ENCODE data around the gene ENPP4.
"Not testable (repeated sequence)": the region's sequence is repeated elsewhere in the genome, so short reads cannot be mapped to it uniquely, and the experiment has no call there.

ENPP4 gene

DNA sequence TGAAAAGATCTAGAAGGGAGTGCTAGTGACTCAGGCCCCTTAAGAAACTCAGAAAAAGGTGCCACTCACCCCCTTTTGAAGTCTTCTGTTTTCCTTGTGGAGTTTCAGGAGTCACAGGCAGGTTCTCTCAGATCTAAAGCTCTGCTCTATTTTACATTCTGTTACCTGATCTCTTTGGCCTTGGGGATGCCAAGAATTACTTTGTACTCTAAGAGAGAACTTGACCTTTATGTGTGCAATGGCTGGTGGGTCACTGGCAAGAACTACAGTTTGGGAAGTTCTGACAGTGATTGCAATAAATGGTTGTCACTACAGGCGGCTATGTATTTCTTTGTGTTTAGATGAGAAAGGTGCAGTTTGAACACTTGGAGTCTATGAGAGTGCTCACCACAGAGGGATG, 24.2 kb upstream of the ENPP4 start:
- TF ChIP-seq, protein P1, sequence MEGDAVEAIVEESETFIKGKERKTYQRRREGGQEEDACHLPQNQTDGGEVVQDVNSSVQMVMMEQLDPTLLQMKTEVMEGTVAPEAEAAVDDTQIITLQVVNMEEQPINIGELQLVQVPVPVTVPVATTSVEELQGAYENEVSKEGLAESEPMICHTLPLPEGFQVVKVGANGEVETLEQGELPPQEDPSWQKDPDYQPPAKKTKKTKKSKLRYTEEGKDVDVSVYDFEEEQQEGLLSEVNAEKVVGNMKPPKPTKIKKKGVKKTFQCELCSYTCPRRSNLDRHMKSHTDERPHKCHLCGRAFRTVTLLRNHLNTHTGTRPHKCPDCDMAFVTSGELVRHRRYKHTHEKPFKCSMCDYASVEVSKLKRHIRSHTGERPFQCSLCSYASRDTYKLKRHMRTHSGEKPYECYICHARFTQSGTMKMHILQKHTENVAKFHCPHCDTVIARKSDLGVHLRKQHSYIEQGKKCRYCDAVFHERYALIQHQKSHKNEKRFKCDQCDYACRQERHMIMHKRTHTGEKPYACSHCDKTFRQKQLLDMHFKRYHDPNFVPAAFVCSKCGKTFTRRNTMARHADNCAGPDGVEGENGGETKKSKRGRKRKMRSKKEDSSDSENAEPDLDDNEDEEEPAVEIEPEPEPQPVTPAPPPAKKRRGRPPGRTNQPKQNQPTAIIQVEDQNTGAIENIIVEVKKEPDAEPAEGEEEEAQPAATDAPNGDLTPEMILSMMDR (IDR thresholded peaks at IDR 0.05; ENCODE audit: extremely low read depth, insufficient read depth, missing control alignments) = no peak
- in situ Hi-C loops (cut with MboI; ENCODE audit: low pct_unique_long_range_greater_than_20kb, low sequenced_read_pairs, unreplicated experiment) = no loop called here

DNA sequence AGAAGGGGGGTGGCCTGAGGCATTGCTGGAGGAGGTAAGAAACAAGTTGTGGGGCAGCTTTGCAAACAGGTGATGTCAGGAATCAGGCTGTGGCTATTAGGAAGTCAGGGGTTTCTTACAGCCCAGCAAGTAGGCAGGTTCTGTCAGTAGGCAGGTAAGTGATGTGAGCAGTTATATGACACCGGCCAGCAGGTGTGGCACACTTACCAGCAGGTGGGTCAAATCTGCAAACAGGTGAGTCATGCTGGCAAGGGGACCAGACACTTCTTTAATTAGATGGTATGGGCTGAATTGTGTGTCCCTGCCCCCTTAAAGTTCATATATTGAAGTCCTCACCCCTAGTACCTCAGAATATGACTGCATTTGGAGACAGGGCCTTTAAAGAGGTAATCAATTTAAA, 16.4 kb upstream of the ENPP4 start:
- TF ChIP-seq, protein P1 (IDR thresholded peaks at IDR 0.05; ENCODE audit: extremely low read depth, insufficient read depth, missing control alignments) = no peak
- DNase-seq (ENCODE audit: low spot score) = no peak
- in situ Hi-C loops (cut with MboI; ENCODE audit: low pct_unique_long_range_greater_than_20kb, low sequenced_read_pairs, unreplicated experiment) = no loop called here

More for the DNA sequence above, 24.2 kb upstream of the ENPP4 start:
- DNase-seq (ENCODE audit: low spot score) = no peak

DNA sequence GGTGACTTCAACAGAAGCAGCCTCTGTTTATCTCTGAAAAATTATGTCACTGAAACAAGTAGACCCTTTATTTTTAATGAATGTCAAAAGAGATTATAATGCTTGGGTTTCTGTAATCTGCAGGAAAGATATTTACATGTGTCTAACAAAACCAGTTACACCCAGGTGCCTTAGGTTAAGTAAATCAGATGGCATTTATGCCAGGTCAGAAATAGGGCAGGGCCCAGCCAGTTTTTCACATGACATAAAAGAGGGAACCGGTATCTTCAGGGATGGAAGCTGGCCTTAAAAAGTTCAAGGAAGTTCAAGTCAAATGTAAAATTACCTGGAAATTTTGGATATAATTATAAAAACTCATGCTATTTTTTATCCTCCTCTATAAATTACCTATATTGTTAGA, 14.2 kb upstream of the ENPP4 start:
- in situ Hi-C loops (cut with MboI; ENCODE audit: low pct_unique_long_range_greater_than_20kb, low sequenced_read_pairs, unreplicated experiment) = no loop called here
- TF ChIP-seq, protein P1 (IDR thresholded peaks at IDR 0.05; ENCODE audit: extremely low read depth, insufficient read depth, missing control alignments) = no peak
- DNase-seq (ENCODE audit: low spot score) = no peak

DNA sequence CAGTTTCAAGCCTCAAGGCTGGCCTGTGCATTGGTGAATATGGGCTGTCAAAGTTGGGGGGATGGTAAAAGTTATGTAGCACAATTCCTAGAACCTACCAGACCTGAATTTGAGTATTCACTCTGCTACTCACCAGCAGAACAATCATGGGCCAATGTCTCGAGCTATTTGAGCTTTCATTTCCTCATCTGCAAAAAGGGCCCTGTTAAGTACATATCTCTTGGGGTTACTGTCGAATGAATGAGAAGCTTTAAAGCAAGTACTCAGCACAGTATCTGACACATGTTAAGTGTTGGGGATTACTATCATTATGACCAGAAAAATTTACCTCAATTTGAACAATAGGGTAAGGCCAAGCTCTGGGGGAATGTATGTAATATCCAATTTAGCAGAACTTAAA, 13.5 kb upstream of the ENPP4 start:
- in situ Hi-C loops (cut with MboI; ENCODE audit: low pct_unique_long_range_greater_than_20kb, low sequenced_read_pairs, unreplicated experiment) = no loop called here
- TF ChIP-seq, protein P1 (IDR thresholded peaks at IDR 0.05; ENCODE audit: extremely low read depth, insufficient read depth, missing control alignments) = no peak
- no peak for DNase-seq (ENCODE audit: low spot score)

DNA sequence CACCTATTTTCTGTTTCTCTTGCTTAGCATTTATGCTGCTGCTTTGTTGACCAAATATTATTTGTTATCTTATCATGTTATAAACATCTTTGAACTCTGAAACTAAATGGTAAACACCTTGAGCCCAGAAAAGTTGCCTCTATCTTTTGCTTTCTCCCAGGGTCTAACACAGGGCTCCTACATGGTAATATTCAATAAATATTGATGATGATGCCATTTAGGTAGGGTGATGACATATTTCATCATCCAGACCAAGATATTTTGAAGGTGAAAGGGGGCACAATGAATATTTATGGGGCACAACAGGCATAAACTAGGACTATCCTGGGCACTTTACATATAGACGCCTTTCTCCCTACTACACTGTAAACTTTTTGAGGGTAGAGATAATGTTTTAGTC, 11.6 kb upstream of the ENPP4 start:
- in situ Hi-C loops (cut with MboI; ENCODE audit: low pct_unique_long_range_greater_than_20kb, low sequenced_read_pairs, unreplicated experiment) = no loop called here
- TF ChIP-seq, protein P1 (IDR thresholded peaks at IDR 0.05; ENCODE audit: extremely low read depth, insufficient read depth, missing control alignments) = no peak
- no peak for DNase-seq (ENCODE audit: low spot score)

DNA sequence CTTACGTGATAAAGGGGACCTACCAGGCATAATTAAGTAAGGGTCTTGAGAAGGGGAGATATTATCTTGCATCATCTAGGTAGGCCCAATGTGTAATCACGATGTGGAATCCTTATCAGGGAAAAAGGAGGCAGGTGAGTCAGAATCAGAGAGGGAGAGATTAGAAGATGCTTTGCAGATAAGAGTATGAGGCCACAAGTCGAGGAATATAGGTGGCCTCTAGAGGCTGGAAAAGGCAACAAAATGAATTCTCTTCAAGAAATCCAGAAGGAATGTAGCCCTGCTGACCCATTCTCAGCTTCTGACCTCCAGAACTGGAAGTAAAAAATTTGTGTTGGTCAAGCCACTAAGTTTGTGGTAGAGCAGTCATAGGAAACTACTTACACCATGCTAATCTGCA, 11.0 kb upstream of the ENPP4 start:
- TF ChIP-seq, protein P1 (IDR thresholded peaks at IDR 0.05; ENCODE audit: extremely low read depth, insufficient read depth, missing control alignments) = no peak
- in situ Hi-C loops (cut with MboI; ENCODE audit: low pct_unique_long_range_greater_than_20kb, low sequenced_read_pairs, unreplicated experiment) = no loop called here
- DNase-seq (ENCODE audit: low spot score) = no peak

DNA sequence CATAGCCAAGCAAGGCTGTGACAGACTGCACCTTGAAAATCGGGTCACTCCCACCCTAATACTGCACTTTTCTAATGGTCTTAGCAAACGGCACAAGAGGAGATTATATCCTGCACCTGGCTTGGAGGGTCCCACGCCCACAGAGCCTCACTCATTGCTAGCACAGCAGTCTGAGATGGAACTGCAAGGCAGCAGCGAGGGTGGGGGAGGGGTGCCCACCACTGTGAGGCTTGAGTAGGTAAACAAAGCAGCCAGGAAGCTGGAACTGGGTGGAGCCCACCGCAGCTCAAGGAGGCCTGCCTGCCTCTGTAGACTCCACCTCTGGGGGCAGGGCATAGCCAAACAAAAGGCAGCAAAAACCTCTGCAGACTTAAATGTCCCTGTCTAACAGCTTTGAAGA, 10.1 kb upstream of the ENPP4 start:
- DNase-seq (ENCODE audit: low spot score); in situ Hi-C loops (cut with MboI; ENCODE audit: low pct_unique_long_range_greater_than_20kb, low sequenced_read_pairs, unreplicated experiment): not testable (repeated sequence)

All from GM13977 (cell line).